Amygdala (tissue), 56 donors: ENCODE measurements around the gene NRSN1.
"Not testable (repeated sequence)": the region's sequence is repeated elsewhere in the genome, so short reads cannot be mapped to it uniquely, and the experiment has no call there.

Experiments
- DNase-seq, 56 donors: peaks; one replicate each; lab custom pipeline; 2025; lab: John Stamatoyannopoulos, UW

The NRSN1 gene

GRCh38 chr6:24139639-24140038 lies 13.6 kb downstream of the NRSN1 start:
- DNase-seq, result no peak

DNA sequence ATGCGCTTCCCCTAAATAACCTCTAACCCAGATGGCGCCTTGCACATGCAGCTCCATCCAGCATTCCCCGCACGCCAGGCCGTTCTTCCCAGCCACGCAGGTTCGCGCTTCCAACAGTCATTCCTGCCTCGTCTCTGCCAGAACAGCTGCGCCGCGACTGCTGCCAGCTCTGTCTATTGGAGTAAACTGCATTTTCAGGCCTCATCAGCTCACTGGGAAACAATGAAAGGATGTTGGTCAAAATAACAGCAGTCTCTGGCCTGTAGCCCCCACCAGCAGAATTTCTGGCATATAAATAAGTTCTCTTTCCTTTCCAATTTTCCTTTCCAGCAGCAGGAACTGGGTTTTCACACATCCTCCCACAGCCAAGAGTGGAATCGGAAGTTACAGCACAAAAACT lies 14.6 kb downstream of the NRSN1 start:
- peak in 41 of 56 donors; percentile 5 to 68 (median 30) for DNase-seq

GRCh38 chr6:24142733-24143132 lies 16.7 kb downstream of the NRSN1 start:
- not testable (repeated sequence) for DNase-seq

DNA sequence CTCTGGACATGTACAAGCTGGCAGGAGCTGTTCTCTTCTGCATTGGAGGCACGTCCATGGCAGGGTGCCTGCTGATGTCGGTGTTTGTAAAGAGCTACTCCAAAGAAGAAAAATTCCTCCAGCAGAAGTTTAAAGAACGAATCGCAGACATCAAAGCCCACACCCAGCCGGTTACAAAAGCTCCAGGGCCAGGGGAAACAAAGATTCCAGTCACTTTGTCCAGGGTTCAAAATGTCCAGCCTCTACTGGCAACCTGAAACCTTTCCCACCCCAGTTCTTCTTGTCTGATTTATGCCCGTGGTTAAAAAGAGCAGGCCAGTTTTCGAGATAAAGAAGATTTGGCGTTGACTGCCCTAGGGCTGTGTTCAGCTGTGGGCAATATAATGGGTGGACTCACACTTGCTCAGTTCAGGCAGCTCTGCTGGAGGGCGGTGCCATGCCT lies 19.7 kb downstream of the NRSN1 start:
- peak in 2 of 56 donors; percentile 15 to 16 for DNase-seq

DNA sequence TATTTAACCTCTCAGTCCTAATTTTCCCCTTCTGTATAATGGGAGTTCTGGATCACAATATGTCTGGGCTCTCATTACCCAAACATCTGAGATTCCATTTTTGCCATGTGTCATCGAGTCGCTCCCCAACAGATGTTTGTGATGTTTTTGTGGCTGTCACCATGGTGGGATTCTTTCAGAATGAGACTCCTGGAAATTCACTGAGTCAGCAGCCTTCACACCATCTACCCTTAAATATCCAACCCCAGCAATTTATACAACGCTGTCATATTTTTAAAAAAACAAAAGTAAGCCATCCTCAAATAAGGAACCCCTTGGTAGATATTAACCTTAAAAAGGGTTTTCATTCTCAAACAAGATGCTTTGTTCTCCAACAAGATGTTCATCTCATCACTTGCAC lies 20.9 kb downstream of the NRSN1 start:
- DNase-seq, result no peak

DNA sequence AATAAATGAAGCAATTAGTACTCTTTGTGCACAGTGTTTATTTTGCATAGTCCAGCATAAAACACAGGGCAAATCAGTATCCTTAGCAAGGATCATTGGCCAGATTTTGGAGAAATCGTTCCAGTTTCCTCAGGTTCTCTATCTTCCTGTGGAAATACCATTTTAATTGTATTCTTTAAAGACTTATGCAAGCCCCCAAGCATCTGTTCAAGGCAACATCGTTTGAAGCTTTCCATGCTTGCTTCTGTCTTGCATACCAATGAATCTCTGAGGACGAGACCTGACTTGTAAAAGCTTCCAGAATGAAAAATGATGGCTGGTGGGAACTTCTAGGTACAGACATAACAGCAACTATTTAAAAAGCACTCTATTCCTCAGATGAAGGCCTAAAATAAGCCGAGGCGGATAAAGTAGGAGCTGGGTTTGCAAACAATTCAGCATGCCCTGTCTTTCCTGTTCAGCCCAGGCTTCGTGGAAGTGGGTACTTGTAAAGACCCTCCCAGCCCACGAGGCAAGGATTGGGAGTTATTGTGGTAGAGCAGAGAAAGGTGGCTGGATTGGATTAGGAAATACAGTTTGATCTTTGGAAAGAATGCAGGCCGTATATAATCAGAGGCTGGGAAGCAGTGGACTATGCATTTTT lies 21.6 kb downstream of the NRSN1 start:
- no peak for DNase-seq

GRCh38 chr6:24148154-24148570 lies 22.1 kb downstream of the NRSN1 start:
- no peak for DNase-seq

- no peak for DNase-seq
Measured at GRCh38 chr6:24148684-24149083, 22.7 kb downstream of the NRSN1 start.

DNA sequence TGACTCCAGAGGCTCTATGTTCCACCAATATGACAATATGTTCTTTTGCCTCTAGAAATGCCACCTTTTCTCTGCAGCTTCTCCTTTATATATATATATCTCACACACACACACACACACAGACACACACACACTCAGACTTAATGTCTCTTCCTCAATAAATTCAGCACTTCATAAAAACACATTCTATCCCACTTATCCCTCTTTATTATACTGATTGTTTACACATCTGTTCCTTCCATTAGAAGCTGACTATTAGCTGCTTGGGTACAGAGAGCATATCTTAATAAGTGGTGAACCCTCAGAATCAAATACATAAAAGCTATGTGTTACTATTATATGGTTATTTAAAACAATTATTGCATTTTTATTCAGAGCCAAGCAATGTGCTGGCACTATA lies 23.3 kb downstream of the NRSN1 start:
- DNase-seq, result no peak

- DNase-seq, result no peak
Measured at GRCh38 chr6:24149836-24150235, 23.8 kb downstream of the NRSN1 start.

DNA sequence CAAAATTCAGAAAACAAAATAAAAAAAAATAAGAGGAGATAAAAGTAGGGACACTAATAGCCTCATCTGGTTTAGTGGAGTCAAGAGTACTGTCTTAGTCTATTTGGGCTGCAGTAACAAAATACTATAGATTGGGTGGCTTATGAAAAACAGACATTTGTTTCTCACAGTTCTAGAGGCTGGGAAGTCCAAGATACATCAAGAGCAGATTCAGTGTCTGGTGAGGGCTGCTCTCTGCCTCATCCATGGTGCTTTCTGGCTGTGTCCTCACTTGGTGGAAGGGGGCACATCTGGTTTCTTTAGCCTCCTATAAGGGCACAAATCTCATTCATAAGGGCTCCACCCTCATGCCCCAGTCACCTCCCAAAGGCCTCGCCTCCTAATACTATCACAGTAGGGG lies 26.0 kb downstream of the NRSN1 start:
- no peak for DNase-seq

DNA sequence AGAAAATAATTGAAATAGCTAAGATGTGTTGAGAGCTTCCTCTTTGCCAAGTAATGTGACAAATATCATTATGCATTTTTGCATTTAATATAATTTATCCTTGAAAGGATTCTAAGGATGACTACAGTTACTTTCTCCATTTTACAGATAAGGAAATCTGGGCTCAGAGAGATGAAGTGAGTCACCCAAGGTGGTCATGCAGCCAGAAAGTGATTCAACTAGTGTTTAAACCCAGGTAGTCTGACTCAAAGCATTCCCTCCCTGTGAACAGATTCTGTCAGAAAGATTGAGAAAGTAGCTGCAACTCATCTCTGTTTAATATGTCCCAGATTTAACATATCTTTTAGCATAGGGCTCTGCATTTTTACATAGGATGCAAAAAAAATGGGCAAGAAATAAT lies 28.1 kb downstream of the NRSN1 start:
- DNase-seq, result no peak

DNA sequence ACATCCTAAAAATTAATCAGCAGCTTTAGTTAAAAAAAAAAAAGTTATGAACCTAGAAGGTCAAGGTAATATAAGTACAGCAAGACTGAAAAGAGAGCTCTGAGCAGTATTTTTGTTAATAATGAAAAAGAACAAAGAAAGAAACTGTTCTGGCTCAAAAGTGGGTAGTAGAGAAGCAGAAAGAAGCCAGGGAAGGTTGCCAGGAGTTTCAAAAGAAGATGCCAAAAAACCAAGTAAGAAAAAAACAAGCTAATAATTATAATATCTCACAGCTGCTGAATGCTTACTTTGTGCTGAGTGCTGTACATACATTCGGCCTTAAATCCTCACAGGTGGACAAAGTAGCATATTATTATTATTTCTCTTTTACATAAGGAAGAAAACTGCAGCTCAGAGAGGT lies 31.9 kb downstream of the NRSN1 start:
- DNase-seq, result no peak

DNA sequence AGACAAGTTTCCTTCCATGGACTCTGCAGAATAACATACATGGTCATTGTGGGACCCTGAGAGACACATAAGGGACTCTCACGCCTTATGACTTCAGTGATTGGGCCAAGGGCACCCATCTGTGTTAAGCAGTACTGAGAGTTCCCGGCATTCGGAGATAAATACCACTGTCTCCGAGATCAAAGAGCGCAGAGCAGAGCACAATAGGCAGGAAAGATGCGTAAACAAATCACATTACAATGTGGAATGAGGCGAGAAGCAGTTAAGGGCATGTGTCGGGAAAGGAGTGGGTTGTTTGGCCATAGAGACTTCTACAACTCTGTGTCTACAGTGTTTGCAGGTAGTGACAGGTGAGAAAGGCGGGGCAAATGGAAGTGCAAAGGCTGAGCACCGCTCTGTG lies 57.6 kb downstream of the NRSN1 start:
- DNase-seq, result no peak

GRCh38 chr6:24186349-24186748 lies 60.3 kb downstream of the NRSN1 start:
- DNase-seq, result no peak

DNA sequence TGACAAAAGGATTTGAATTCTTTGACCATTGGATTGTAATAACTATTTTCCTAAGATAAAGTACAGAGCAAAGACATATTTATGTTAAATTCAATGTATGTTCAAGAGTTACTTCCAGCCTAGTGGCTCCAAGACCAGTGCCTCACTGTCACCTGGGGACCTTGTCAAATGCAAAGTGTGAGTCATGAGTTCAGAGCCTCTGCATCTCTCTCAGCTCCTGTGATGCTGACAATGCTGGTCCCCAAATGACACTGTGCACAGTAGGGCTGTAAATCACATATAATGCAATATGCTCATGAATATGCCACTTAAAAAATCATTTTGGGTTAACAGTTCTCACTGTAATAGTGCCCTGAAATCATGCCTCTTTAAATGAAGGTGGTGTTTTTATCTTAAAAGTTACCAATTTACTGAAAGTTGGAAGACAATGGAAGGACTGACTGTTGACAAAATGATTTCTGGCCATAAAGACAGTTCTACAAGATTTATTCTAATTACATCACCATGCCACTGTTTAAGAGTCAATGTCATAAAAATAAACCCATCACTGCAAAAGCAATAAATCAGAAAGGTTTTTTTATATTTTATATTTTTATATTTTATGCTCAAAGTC lies 62.1 kb downstream of the NRSN1 start:
- DNase-seq, result no peak

DNA sequence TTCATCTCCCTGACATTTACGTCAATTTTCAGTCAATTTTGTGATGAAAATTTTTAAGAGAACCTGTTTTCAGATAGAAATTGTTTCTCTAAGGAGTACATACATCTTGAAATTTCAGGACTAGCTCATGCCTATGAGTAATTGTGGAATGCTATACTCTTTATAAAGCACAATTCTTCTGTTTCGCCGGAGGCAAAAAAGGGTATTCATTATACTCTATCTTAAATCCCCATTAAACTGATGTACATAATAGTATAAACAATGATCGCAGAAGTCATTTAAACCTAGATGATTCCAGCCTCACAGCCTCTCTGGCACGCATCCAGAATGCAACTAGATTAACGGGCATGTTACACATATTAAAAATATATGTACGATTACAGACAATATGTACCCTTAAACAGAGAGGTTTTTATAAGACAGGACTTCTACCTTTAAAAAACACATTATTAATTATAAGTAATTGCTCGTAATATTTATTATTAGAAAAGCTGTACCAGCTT lies 62.6 kb downstream of the NRSN1 start:
- DNase-seq, result peak in 1 of 56 donors; percentile 5

DNA sequence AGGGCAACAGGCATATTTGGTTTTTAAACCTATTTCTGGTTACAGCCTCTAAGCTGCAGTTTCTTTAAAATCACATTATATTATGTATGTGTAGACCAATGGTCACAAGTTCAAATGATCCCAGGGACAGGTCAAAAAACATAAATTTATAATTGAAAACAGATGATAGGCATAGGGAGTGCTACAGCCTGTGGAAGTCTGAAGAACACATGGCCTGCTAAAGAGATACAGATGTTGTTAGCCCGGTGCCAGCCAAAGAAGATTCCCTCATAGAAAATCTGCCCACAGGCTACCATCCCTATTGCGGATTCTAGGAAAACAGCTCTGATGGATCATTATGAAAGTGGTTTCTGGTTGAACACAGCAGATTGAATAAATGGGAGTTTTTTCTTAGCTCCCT lies 65.3 kb downstream of the NRSN1 start:
- no peak for DNase-seq

GRCh38 chr6:24193364-24193763 lies 67.3 kb downstream of the NRSN1 start:
- DNase-seq, result no peak

DNA sequence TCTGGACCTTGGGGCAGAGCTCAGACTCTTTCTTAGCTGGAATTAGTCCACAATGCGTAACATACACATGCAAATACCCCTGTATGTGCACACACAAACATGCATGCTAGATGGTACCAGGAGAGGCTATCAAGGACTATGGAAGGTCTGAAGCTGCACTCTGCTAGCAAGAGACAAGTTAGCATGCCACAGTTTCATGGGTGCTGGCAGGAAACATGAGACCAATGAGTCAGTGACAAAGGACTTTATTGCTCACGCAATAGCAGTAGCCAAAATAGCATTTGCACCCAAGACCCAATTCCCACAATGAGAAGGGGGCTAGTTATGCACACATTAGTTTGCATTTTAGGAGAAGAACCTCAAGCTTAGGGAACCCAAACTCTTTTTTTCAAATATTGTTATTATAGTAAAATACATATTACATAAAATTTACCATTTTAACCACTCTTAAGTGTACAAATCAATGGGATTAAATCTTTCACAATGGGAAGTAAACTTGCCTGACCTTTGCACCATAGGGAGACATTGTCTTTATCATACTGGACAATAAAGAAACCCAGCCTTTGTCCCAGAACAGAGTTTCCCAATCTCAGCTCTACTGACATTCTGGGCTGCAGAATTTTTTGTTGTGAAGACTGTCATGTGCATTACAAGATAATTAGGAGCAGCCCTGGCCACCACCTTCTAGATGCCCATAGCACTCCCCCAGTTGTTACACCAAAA lies 69.1 kb downstream of the NRSN1 start:
- DNase-seq, result no peak

- no peak for DNase-seq
Measured at GRCh38 chr6:24195836-24196597, 70.0 kb downstream of the NRSN1 start.
